OCI-LY3 (cell line): ENCODE measurements around the gene GPATCH4.
"Not testable (repeated sequence)": the region's sequence is repeated elsewhere in the genome, so short reads cannot be mapped to it uniquely, and the experiment has no call there.

ENCODE experiments used
- H2AFZ ChIP-seq: fragments of 200-600, 300-600 bp; shearing (Covaris generic); 2 replicates; pipeline ENCODE4 v1.6.0; 2014; ENCODE audit warnings: antibody characterized with exemption, low read depth, low read length
- H3K27ac ChIP-seq: fragments of 200-600, 300-600 bp; sonication (generic); 2 replicates; pipeline ENCODE4 v1.5.1; 2014; ENCODE audit warnings: mild to moderate bottlenecking, low read length, moderate library complexity, mixed read lengths
- H3K27me3 ChIP-seq: fragments of 200-600, 300-600 bp; sonication (generic); 2 replicates; pipeline ENCODE4 v1.6.1; 2014; ENCODE audit warnings: low read depth, low read length, mixed read lengths
- H3K36me3 ChIP-seq: fragments of 200-600, 300-600 bp; sonication (generic); replicated peaks from 2 replicates; pipeline ENCODE3; 2014; ENCODE audit warnings: low read depth, low read length, mixed read lengths
- H3K4me1 ChIP-seq: fragments of 300-600, 200-600 bp; sonication (generic); 2 replicates; pipeline ENCODE4 v1.6.1; 2014; ENCODE audit warnings: low read length, mixed read lengths
- H3K4me2 ChIP-seq: fragments of 200-600, 300-600 bp; sonication (generic); 2 replicates; pipeline ENCODE4 v1.6.1; 2014; ENCODE audit warnings: low read length, mixed read lengths
- H3K4me3 ChIP-seq: fragments of 300-600, 200-600 bp; sonication (generic); 2 replicates; pipeline ENCODE4 v1.5.1; 2014; ENCODE audit warnings: antibody characterized with exemption, mild to moderate bottlenecking, low read length, moderate library complexity
- H3K79me2 ChIP-seq: fragments of 300-600, 200-600 bp; shearing (Covaris generic); 2 replicates; pipeline ENCODE4 v1.6.1; 2014; ENCODE audit warnings: mild to moderate bottlenecking, low read length, mixed read lengths
- H3K9ac ChIP-seq: fragments of 300-600, 200-600 bp; shearing (Covaris generic); 2 replicates; pipeline ENCODE4 v1.6.0; 2014; ENCODE audit warnings: mild to moderate bottlenecking, low read length, moderate library complexity
- H3K9me3 ChIP-seq: fragments of 200-600, 300-600 bp; shearing (Covaris generic); 2 replicates; pipeline ENCODE4 v1.6.1; 2014; ENCODE audit warnings: low read length, mixed read lengths; ENCODE audit not compliant: insufficient read depth
- H4K20me1 ChIP-seq: fragments of 200-600, 300-600 bp; sonication (generic); 2 replicates; pipeline ENCODE4 v1.6.1; 2016; ENCODE audit warnings: low read length, mixed read lengths; ENCODE audit not compliant: insufficient read depth
- CTCF ChIP-seq: fragments of 200-600, 300-600 bp; sonication (generic); IDR thresholded peaks from 2 replicates; pipeline ENCODE4 v1.5.1; 2014; ENCODE audit warnings: antibody characterized with exemption, low read length, low read depth
- EZH2phosphoT487 ChIP-seq: fragments of 200-600 bp; shearing (Covaris generic); IDR thresholded peaks from 2 replicates; pipeline ENCODE4 v1.6.1; 2018; ENCODE audit warnings: antibody characterized with exemption, mixed run types, low read depth

Gene GPATCH4

GRCh38 chr1:156612666-156613065 is 11.4 kb upstream of the GPATCH4 start:
- no peak overlapping the region for H3K4me2 ChIP-seq
- no peak overlapping the region for H2AFZ ChIP-seq
- H3K79me2 ChIP-seq, result no peaks in the 10 kb centered on the region
- H3K27me3 ChIP-seq, result peaks cover 25% of the 10 kb centered on the region
- H3K4me3 ChIP-seq, result no peak overlapping the region
- no peaks in the 10 kb centered on the region for H4K20me1 ChIP-seq
- TF ChIP-seq CTCF (no peak), EZH2phosphoT487 (no peak)
- no peak overlapping the region for H3K27ac ChIP-seq
- peaks cover 12% of the 10 kb centered on the region for H3K4me1 ChIP-seq
- no peak overlapping the region for H3K9ac ChIP-seq
- H3K9me3 ChIP-seq, result no peaks in the 10 kb centered on the region
- H3K36me3 ChIP-seq, result no peaks in the 10 kb centered on the region

GRCh38 chr1:156610072-156610471 is 8.8 kb upstream of the GPATCH4 start:
- Histone ChIP-seq H3K4me1 (peaks cover 22% of the 10 kb centered on the region), H3K27me3 (peaks cover 15% of the 10 kb centered on the region; the same call in 1 of the 2 replicates)
- H3K79me2 ChIP-seq, H3K4me2 ChIP-seq, H3K27ac ChIP-seq, H2AFZ ChIP-seq, H3K9ac ChIP-seq, H3K4me3 ChIP-seq, H3K36me3 ChIP-seq, H4K20me1 ChIP-seq, H3K9me3 ChIP-seq: not testable (repeated sequence)

- Histone ChIP-seq H3K36me3 (no peaks in the 10 kb centered on the region), H3K9me3 (no peaks in the 10 kb centered on the region), H3K4me2 (peak overlapping the region; percentile 48), H3K9ac (no peak overlapping the region), H2AFZ (no peak overlapping the region), H3K27me3 (peaks cover 15% of the 10 kb centered on the region; the same call in 1 of the 2 replicates), H3K27ac (no peak overlapping the region), H4K20me1 (no peaks in the 10 kb centered on the region), H3K4me3 (0 out of 2 replicates have a peak overlapping the region, but pooled peaks have one; percentile 5), H3K4me1 (peaks cover 22% of the 10 kb centered on the region), H3K79me2 (no peaks in the 10 kb centered on the region)
- TF ChIP-seq CTCF, result peak; percentile 87
- no peak for TF ChIP-seq EZH2phosphoT487
Measured at GRCh38 chr1:156608981-156609380, 7.7 kb upstream of the GPATCH4 start.

GRCh38 chr1:156608036-156608674 is 6.9 kb upstream of the GPATCH4 start:
- Histone ChIP-seq H3K4me2 (peak overlapping the region; percentile 48), H4K20me1 (no peaks in the 10 kb centered on the region), H3K79me2 (no peaks in the 10 kb centered on the region), H3K27ac (no peak overlapping the region), H3K27me3 (peaks cover 11% of the 10 kb centered on the region; the same call in 1 of the 2 replicates), H3K4me1 (peaks cover 22% of the 10 kb centered on the region), H3K4me3 (no peak overlapping the region), H3K9me3 (no peaks in the 10 kb centered on the region), H2AFZ (no peak overlapping the region), H3K36me3 (no peaks in the 10 kb centered on the region), H3K9ac (no peak overlapping the region)
- TF ChIP-seq EZH2phosphoT487, result no peak
- peak; percentile 90 for TF ChIP-seq CTCF

GRCh38 chr1:156607344-156607743 is 6.1 kb upstream of the GPATCH4 start:
- peak overlapping the region; percentile 37 for H3K4me2 ChIP-seq
- H3K79me2 ChIP-seq, H3K27me3 ChIP-seq: not testable (repeated sequence)

More at GRCh38 chr1:156607344-156607743, 6.1 kb upstream of the GPATCH4 start:
- peaks cover 28% of the 10 kb centered on the region for H3K4me1 ChIP-seq
- H3K4me3 ChIP-seq, H3K9ac ChIP-seq, H3K36me3 ChIP-seq, H2AFZ ChIP-seq, H3K9me3 ChIP-seq, H3K27ac ChIP-seq, H4K20me1 ChIP-seq: not testable (repeated sequence)
